Thyroid gland (tissue), 4 donors: ENCODE measurements around the gene TSPAN33. TPM values are rescaled to one million over a fixed set of nuclear protein-coding genes. Genes with fewer than 3 reads are reported as not detected.

Source experiments
- DNase-seq, 2 donors: peaks; one replicate each; pipeline ENCODE4 v3.0.0-alpha.2; 2019
- H3K27ac ChIP-seq, 3 donors: fragments of 200-600 bp; sonication (generic); 1 replicate in 2 of 3; 2 replicates in 1 of 3; pipeline ENCODE4 v1.5.1; 2016 to 2019; ENCODE audit warnings: mild to moderate bottlenecking in 1 of 3, moderate library complexity in 1 of 3
- H3K27me3 ChIP-seq: fragments of 200-600 bp; sonication (generic); one replicate; pipeline ENCODE4 v1.5.1; 2019
- H3K36me3 ChIP-seq, 2 donors: fragments of 200-600 bp; sonication (generic); one replicate each; pipeline ENCODE4 v1.5.1; 2016 to 2019
- H3K4me1 ChIP-seq, 2 donors: fragments of 200-600 bp; sonication (generic); one replicate each; pipeline ENCODE4 v1.5.1; 2017 to 2019
- H3K4me3 ChIP-seq, 3 donors: fragments of 200-600 bp; sonication (generic); replicated peaks in 1 of 3; 1 replicate in 2 of 3; 2 replicates in 1 of 3; pipeline ENCODE4 v1.5.1; 2016; ENCODE audit warnings: mild to moderate bottlenecking in 1 of 3
- H3K9me3 ChIP-seq: fragments of 200-600 bp; sonication (generic); one replicate; pipeline ENCODE4 v1.5.1; 2017
- POLR2A ChIP-seq, 2 donors: fragments of 450-650 bp; IDR thresholded peaks; one replicate each; pipeline ENCODE4 v1.6.1; 2017; ENCODE audit warnings: antibody characterized with exemption in 2 of 2, mild to moderate bottlenecking in 2 of 2, moderate library complexity in 1 of 2
- WGBS, 2 donors: methylation state at CpG; one replicate each; pipeline ENCODE4 v1.1.5; 2017; 5-methylcytosine and 5-hydroxymethylcytosine counted together
- intact Hi-C: fragments of 100-400 bp; cut with DNase I; formaldehyde crosslinking; loops from one replicate; pipeline ENCODE4 v1.15.1; 2023
- total RNA-seq, 4 donors: library from RNA; depleted of rRNA; stranded (reverse); fragments of >200 nt; gene quantifications; one replicate each; pipeline ENCODE4 v1.2.3, GENCODE V29; 2016
- TF ChIP-seq, protein P1 (sequence below), 6 experiments: fragments of 200-600 bp in 3 of 6; fragments of 450-650 bp in 3 of 6; sonication (generic) in 3 of 6; IDR thresholded peaks; one replicate each; pipeline ENCODE4 v1.5.1; 2016 to 2019; ENCODE audit warnings: antibody characterized with exemption in 6 of 6, mild to moderate bottlenecking in 2 of 6, inconsistent platforms in 1 of 6, moderate library complexity in 1 of 6

Gene TSPAN33
- total RNA-seq, 4 donors from 2014 or later = 5.0 to 20.4 (median 10.4) TPM

DNA sequence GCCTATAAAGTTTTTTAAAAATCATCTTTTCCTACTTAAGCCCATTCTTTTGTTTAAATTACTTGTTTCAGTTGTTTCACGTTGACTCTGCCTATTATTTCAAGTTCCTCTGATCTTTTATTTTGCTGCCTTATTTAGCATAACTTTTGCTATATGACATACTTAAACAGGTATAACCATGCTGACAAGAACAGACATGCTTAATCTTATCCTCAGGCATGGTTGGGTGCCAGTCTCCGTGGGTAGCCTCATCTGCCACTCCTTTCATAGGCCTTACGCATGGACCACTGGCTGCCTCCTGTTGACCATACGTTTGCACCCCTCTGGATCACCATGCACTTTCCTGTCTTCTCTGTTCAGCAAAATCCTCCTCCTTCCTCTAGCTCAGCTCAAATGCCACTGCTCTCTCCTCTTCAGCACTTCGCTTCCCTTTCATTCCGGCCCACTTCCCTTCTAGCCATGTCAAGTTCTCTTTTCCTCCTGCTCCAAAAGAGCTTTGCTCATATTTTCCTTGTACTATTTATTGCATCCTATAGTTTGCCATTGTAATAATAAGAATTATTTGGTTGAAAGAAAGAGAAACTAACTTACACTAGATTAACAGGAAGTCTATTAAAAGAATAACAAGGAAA is 10.0 kb upstream of the TSPAN33 start:
- TF ChIP-seq POLR2A (IDR thresholded peaks at IDR 0.05) = no peak
- TF ChIP-seq, protein P1, sequence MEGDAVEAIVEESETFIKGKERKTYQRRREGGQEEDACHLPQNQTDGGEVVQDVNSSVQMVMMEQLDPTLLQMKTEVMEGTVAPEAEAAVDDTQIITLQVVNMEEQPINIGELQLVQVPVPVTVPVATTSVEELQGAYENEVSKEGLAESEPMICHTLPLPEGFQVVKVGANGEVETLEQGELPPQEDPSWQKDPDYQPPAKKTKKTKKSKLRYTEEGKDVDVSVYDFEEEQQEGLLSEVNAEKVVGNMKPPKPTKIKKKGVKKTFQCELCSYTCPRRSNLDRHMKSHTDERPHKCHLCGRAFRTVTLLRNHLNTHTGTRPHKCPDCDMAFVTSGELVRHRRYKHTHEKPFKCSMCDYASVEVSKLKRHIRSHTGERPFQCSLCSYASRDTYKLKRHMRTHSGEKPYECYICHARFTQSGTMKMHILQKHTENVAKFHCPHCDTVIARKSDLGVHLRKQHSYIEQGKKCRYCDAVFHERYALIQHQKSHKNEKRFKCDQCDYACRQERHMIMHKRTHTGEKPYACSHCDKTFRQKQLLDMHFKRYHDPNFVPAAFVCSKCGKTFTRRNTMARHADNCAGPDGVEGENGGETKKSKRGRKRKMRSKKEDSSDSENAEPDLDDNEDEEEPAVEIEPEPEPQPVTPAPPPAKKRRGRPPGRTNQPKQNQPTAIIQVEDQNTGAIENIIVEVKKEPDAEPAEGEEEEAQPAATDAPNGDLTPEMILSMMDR (IDR thresholded peaks at IDR 0.05) = no peak
- no peaks in the 10 kb centered on the region for H3K27me3 ChIP-seq
- DNase-seq = no peak
- no peaks in the 10 kb centered on the region for H3K36me3 ChIP-seq
- H3K4me1 ChIP-seq = peaks cover 0 to 6% of the 10 kb centered on the region in 2 donors
- WGBS, 2 donors = 78 to 83% methylated on average over 6 of the region's 6 CpGs
- peak overlapping the region in 1 of 3 donors; percentile 33 for H3K27ac ChIP-seq
- no peak overlapping the region for H3K4me3 ChIP-seq
- H3K9me3 ChIP-seq = no peaks in the 10 kb centered on the region
- intact Hi-C loops = no loop called here

GRCh38 chr7:129136887-129137642 is 7.4 kb upstream of the TSPAN33 start:
- WGBS, 2 donors = 42 to 51% methylated on average over 3 of the region's 3 CpGs
- TF ChIP-seq POLR2A (IDR thresholded peaks at IDR 0.05) = no peak
- TF ChIP-seq, protein P1 (IDR thresholded peaks at IDR 0.05) = no peak
- Histone ChIP-seq H3K4me1 (peaks cover 0 to 6% of the 10 kb centered on the region in 2 donors), H3K36me3 (no peaks in the 10 kb centered on the region), H3K4me3 (no peak overlapping the region), H3K27me3 (no peaks in the 10 kb centered on the region), H3K27ac (peak overlapping the region; percentile 50 to 87 (median 87)), H3K9me3 (no peaks in the 10 kb centered on the region)
- intact Hi-C loops = no loop called here
- peak; percentile 31 to 36 for DNase-seq

DNA sequence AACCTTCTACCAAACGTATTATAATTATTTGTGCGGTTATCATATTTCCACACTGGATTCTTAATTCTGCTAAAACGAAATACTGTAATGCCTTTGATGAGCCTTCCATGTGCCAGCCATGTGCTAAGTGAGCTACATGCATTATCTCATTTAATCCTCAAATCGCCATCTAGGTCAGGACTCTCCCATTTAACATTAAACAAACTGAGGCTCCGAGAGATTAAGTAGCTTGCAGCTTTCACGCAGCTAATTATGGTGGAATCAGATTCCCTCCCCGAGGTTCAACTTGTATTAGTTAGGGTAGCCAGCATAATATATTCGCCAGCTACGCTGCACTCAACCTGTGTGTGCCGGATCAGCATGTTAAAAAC is 798 bp upstream of the TSPAN33 start:
- intact Hi-C loops = no loop called here
- no peak for DNase-seq
- peaks cover 0 to 7% of the 10 kb centered on the region in 2 donors for H3K4me1 ChIP-seq
- H3K9me3 ChIP-seq = no peaks in the 10 kb centered on the region
- H3K27me3 ChIP-seq = no peaks in the 10 kb centered on the region
- no peak overlapping the region for H3K4me3 ChIP-seq
- 44 to 46% methylated on average over 10 of the region's 10 CpGs for WGBS, 2 donors
- no peak overlapping the region for H3K27ac ChIP-seq
- no peak for TF ChIP-seq POLR2A (IDR thresholded peaks at IDR 0.05)
- H3K36me3 ChIP-seq = no peaks in the 10 kb centered on the region

DNA sequence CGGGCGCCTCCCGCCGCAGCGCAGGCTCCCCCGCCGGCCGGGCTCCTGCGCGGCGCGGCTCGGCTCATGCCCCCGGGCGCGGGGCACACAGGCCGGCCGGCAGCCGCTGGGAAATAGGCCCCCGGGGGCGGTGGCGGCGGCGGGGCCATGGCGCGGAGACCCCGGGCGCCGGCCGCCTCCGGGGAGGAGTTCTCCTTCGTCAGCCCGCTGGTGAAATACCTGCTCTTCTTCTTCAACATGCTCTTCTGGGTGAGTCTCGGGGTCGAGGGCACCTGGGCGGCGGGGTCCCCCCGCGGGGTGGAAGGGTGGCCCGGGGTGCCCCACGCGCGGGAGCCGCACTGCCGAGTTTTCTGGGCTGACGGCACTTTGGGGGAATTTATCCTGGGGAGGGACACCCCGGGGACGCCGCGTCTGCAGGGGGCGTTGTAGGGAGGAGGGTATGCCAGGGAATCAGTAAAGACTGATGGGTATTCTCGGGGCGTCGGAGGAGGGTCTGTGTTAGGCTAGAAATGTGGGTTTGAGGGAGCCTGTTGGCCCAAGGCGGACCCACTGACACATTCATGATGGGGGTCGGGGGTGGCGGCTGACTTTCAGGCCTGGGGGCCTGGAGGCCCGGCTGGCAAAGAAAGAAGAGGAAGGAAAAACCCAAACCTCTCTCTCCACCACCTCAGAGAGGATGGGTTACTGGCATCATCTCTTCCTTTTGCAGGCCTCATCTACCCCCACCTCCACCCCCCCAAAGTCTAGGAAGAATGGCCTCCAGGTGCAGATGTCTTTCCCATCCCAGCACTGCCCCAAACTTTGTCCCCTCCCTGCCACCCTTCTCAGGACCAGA is 544 bp downstream of the TSPAN33 start:
- Histone ChIP-seq H3K27ac (no peak overlapping the region), H3K4me1 (peaks cover 0 to 7% of the 10 kb centered on the region in 2 donors), H3K4me3 (peak overlapping the region in 2 of 3 donors; percentile 9 to 37), H3K9me3 (no peaks in the 10 kb centered on the region), H3K27me3 (no peaks in the 10 kb centered on the region), H3K36me3 (no peaks in the 10 kb centered on the region)
- 17 to 21% methylated on average over 24 of the region's 58 CpGs for WGBS, 2 donors
- no peak for DNase-seq
- intact Hi-C loops = no loop called here
- TF ChIP-seq, protein P1 (IDR thresholded peaks at IDR 0.05) = peak in 1 of 6 experiments; percentile 4
- no peak for TF ChIP-seq POLR2A (IDR thresholded peaks at IDR 0.05)

DNA sequence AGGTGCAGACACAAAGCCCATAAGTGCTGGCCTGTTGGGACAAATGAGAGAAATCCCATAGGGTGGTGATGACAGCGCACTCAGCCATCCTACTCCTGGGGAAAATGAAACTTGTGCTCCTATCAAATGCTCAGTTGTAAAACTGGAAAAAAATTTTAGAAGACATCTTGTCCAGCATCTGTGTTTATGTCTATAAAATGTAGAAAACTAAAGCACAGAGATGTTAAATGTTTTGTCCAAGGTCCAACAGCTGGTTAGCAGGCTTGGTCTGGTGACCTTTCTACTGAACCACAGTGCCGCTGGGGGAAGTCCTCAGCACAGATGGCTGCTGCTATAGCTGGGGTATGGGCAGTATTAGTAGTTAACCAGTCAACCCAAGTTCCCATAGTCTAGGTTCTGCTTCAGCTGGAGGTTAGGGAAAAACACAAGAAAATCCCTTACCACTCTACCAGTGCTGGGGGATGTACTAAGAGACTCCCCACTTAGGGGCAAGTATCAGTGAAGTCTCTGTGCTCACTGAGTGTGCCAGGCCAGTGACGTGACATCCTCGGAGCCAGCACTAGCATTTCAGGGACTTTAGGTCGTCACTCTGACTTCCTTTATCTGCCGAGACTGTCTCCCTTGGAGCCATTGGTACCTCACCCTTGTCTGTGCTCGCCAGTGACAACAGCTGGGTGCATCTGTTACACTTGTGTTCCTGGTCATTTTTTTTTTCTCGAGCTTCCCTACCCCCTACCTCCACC is 1.9 kb downstream of the TSPAN33 start:
- WGBS, 2 donors = 79 to 92% methylated on average over 8 of the region's 8 CpGs
- H3K27me3 ChIP-seq = no peaks in the 10 kb centered on the region

More for the DNA sequence above, 1.9 kb downstream of the TSPAN33 start:
- intact Hi-C loops = no loop called here
- TF ChIP-seq POLR2A (IDR thresholded peaks at IDR 0.05) = no peak
- TF ChIP-seq, protein P1 (IDR thresholded peaks at IDR 0.05) = no peak
- Histone ChIP-seq H3K4me3 (no peak overlapping the region), H3K4me1 (peaks cover 0 to 7% of the 10 kb centered on the region in 2 donors), H3K27ac (no peak overlapping the region), H3K36me3 (no peaks in the 10 kb centered on the region), H3K9me3 (no peaks in the 10 kb centered on the region)
- no peak for DNase-seq
